Activated CD4-positive, CD25-positive, alpha-beta regulatory T cell treated with anti-CD3 and anti-CD28 coated beads, Interleukin-2, amount 50 U/mL, for 72 hours (primary cell): ENCODE results near the gene XRN1.
"Not testable (repeated sequence)": the region's sequence is repeated elsewhere in the genome, so short reads cannot be mapped to it uniquely, and the experiment has no call there.

Source experiments
- DNase-seq: peaks from one replicate; pipeline ENCODE4 v3.0.0; 2021

The XRN1 gene

DNA sequence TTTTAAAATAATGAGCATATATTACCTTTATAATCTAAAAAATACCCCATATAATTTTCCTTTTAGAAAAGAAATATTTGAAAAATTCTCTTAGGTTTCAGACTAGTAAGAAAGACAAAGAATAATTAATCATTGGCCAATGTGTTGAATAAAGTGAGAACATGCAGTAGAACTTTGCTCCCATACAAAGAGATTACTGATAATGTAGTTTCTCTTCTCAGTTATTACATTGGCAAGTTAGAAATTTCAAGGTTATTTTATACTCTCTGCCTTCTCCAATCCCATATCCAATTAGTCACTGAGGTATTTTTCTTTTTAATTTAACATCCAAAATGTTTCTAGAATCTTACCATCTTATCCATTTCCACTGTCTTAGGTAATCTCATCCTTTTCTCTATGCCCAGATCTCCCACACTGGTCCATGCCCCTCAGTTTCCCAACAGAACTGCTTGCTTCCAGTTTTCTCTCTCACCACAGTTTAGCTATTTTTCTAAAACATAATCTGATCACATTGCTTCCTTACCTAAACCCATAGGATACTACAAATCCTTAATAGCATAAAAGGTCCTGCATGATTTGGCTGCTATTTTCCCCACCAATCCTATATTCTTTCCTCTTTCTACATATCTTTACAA, 10.8 kb downstream of the XRN1 start:
- no peak for DNase-seq

DNA sequence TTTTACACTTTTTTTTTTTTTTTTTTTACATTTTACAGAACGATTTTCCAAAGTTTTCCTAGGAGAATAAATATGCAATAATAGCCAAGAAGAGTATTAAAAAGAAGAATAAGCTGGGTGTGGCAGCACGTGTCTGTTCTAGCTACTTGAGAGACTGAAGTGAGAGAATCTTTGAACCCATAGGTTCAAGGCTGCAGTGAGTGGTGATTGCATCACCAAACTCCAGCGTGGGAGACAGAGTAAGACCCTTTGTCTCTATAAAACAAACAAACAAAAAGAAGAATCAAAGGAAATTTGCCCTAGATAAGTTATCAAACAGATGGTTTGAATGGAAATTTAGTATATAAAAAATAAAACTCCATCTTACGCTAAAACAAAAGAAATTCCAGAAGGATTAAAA, 13.3 kb downstream of the XRN1 start:
- DNase-seq = no peak

DNA sequence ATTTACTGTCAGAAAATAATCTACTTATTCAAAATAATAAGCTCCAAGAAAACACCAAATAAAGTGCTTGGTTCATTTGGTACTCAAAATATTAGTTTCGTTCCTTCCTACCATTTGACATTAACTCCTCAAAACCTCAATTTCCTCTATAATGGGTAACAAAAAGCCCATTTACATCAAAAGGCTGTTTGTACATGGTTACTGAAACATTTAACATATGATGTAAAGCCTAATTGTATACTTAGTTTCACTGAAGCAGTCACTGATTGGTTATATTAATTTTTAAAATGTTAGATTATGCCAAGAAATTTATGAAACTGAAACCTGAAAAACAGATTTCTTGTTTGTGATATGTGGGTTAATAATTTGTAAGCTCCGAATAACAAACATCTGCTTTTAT, 14.7 kb downstream of the XRN1 start:
- no peak for DNase-seq

DNA sequence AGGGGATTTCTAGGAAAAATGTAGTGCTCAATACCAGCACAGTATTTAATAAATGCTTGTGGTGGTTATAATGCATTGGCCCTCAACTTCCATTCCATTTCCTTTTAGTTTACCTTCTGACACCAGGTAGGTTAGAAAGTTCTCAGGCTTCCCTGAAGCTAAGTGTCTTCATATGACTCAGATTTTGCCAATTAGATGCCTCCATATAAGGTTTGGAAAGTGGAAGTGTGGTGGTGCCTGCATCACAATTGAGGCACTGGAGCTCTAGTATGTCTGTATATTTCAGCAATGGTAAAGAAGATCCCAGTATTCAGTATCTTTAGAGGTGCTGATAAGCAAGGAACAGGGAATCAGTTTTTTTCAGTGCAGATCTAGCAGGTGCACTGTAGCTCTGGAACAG, 18.3 kb downstream of the XRN1 start:
- no peak for DNase-seq

DNA sequence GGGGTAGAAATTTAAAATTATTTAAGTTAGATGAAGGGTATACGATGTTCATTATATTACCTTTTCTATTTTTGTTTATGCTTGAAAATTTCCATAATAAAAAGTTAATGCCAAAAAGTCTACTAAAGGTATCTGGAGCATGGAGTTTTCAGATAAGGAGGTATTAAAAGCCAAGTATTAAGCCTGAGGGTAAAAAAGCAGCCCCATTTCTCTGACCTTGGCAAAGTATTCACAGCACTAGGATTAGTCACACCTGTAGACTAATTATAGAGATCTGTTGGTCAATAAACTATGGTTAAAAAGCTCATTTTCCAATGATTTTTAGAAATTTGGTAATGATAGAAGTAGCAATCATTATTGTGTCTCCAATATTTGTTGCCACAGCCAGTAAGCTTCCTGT, 23.1 kb downstream of the XRN1 start:
- DNase-seq = no peak

DNA sequence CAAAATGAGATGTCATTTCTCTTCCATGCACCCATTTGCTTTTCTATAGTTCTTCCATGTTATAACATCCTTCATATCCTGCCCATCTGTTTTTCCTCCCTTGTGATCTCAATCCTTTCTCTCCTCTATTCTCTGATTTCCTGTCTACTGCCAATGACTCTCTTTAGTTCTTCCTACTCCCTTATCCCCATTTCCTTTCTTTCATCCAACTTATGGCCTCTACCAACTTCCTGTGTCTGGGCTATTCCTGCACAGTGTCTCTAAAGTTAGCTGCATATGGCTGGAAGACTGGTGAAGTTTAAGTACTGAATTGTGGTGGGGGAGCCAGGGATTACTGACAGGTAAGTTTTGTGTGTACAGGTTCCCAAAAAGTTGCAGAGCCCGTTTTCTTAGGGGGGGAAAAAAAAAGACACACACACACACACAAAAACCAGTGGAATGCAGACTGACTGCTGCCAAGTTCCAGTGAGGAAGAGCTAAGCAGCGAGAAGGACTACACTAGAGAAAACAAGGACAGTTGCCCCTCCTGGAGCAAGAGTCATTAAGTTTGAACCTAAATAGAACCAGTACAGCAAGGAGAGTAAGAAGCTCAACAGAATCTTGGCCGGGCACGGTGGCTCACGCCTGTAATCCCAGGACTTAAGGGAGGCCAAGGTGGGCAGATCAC, 28.8 kb downstream of the XRN1 start:
- DNase-seq = no peak

DNA sequence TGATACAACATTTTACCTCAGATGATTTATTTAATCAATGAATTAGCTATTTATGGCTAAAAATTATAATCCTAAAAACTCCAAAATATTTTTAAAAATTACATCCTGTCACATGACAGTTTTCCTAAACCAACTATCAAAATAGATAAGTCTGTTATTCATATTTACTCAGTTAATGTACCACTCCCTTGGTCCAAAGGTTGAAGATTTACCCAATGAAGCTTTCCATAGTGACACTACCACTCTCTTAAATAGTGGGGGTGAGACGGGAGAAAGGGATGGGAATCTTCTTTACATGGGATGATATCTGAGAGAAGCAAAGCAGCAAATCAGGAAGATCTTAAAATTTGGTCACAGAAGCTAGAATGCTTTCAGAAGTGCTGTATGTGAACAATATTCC, 30.5 kb downstream of the XRN1 start:
- DNase-seq = no peak

DNA sequence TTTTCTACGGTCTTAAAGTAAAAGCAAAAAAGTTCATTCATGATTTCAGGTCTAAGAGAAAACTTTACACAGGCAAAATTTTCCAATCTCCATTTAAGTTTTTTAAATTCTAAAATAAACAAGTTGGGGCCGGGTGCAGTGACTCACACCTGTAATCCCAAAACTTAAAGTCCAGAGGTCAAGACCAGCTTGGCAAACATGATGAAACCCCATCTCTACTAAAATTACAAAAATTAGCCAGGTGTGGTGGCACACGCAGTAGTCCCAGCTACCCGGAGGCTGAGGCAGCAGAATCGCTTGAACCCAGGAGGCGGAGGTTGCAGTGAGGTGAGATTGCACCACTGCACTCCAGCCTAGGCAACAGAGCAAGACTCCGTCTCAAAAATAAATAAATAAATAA, 47.3 kb downstream of the XRN1 start:
- DNase-seq = not testable (repeated sequence)

DNA sequence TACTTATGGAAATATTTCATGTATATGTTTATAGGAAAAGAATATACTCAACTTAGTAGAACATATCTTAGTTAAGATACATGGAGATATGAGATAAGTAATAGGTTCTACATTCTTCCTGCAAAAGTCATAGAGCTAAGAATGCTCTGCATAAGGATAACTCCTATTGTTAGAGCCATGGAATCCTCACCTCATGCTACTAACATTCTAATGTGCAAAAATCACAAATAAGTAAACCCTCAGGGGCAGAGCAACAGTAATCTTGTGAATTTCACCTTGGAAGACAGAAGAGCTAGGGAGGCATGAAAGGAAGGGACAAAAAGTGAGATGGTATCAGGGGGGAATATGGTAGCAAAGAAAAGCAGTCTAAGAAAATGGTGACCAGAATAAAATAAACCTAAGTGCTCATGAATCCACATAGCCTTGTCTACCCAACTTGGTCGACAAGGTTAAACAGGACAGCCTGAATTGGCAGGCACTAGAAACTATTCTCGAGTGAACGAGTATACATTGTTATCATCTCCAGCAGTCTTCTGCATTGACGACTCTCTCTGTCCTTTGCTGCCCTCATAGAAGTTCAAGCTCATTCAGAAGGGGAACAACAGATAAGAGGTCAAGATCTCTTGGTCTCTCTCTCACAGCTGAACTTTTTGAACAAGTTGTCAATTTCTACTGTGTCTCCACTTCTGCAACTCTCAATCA, 52.8 kb downstream of the XRN1 start:
- no peak for DNase-seq

DNA sequence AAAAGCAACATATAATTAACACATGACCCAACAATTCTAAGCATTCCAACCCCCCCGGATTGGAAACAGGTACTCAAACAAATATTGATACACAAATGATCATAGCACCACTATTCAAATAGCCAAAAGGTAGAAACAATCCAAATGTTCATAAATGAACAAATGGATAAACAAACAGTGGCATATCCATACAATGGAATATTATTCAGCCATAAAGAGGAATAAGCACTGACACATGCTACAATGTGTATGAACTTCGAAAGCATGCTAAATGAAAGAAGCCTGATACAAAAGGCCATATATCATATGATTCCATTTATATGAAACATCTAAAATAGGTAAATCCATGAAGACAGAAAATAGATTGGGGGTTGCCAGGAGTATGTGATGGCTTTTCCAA, 62.8 kb downstream of the XRN1 start:
- no peak for DNase-seq

DNA sequence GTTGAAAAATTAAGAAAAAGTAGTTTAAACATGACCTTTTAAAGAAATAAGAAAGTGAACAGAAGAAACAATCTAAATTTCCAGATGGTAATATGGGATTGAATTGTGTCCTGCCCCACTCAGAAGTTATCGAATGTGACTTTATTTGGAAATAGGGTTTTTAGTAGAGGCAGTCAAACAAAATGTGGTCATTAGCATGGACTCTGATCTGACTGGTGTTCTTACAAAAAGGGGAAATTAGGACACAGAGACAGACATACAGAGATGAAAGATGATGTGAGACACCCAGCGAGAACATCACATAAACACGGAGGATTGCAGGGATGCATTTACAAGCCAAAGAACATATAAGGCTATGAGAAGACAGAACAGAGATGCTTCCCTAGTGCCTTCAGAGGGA, 73.2 kb downstream of the XRN1 start:
- no peak for DNase-seq

DNA sequence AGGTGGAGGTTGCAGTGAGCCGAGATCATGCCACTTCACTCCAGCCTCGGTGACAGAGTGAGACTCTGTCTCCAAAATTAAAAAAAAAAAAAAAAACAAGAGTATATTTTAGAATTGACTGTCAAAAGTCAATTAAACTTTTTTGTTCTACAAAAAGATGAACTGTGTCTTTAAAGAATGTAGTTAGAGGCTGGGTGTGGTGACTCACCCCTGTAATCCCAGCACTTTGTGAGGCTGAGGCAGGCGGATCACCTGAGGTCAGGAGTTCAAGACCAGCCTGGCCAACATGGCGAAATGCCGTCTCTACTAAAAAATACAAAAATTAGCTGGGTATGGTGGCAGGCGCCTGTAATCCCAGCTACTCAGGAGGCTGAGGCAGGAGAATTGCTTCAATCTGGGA, 78.3 kb downstream of the XRN1 start:
- not testable (repeated sequence) for DNase-seq

DNA sequence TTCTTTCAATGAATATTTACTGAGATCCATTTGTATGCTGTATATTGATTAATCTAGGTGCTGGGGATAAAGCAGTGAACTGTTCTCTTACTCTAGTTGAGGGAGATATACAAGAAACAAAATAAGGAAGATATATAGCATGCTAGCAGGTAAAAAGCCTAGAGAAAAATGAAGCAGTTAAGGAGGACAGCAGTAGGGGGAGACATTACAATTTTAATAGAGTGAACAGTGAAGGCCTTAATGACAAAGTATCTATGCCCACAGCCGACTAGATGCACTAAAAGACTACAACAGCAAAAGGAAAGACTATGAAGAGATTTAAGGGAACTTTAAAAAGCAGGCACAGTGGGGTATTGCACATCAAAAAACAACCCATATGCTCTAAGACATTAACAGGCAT, 81.4 kb downstream of the XRN1 start:
- no peak for DNase-seq

DNA sequence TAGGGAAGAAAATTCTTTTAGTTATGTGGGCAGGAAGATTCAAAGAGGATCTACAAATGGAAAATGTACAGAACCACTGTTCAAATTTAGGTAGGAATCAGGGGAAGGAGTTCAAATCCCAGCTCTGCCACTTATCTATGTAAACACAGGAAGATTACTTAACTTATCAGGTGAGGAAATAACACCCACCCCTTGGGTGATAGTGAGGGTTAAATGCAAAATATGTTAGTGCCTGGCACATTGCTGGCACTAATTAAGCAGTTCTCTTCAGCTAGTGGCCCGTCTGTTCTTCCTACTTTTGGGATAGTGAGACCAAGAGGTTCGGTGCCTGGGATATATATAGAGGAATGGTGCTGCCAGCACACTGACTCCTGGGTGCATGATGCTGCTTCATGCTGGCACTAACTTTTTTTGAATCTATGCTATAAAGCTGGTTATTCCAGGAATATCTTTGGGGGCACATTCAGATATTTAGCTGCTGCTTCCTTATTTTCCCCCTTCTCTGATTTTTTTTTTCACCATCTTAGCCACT, 83.8 kb downstream of the XRN1 start:
- no peak for DNase-seq

DNA sequence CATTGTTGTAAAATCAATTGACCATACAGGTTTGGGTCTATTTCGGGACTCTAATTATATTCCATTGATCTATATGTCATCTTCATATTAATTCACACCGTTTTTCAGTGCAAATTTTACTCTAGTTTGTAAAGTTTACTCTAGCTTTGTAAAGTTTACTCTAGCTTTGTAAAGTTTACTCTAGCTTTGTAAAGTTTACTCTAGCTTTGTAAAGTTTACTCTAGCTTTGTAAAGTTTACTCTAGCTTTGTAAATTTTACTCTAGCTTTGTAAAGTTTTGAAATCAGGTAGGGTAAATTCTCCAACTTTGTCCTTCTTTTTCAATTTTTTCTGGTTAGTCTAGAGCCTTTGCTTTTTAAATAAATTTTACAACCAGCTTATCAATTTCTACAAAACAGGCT, 84.4 kb downstream of the XRN1 start:
- DNase-seq = not testable (repeated sequence)

DNA sequence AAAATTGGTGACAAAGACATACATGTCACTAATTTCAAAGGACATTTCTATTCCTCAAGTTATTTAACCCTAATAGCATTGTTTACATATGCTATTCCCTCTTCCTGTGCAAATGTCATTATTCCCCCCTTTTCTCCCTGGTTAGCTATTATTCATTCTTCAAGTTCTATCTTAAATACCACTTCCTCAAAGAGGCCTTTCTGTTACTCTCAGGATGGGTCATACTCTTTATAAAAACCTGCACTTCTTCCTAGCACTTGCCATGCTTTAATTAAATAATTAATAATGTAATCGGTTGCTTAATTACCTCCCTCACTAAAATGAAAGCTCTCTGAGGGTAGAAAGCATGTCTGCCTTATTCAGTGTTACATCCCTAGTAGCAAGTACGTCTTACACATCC, 88.5 kb downstream of the XRN1 start:
- DNase-seq = no peak

DNA sequence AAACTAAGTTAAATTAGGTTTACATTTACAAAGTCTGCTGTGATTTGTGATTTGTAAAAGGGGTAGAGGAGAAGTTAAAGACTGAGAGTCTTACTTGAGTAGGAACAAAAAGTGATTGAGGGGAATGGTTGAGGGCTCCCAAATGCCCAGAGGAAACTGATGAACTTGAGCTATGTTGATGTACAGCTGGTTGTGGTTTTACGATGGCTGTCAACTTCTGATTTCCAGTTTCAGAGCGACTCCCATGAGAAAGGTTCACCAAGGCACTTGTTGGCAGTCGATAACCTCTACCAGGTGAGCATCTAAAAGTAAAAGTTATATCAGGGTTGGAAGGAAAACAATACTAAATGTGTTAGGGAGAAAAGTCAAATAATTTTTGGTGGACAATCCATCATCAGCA, 91.0 kb downstream of the XRN1 start:
- no peak for DNase-seq

DNA sequence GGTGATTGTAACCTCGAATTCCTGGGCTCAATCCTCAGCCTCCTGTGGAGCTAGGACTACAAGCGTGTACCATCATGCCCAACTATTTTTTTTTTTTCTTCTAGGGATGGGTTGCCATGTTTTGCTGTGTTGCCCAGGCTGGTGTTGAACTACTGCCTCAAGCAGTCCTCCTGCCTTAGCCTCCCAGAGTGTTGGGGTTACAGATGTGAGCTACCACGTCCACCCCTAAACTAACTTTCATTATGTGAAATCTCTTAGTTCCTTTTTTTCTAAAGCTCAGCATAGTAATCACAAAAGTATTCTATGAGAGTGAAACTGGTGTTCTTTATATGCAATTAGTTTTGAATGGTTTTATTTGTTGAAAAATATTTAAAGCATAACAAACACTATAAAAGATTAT, 92.1 kb downstream of the XRN1 start:
- no peak for DNase-seq

DNA sequence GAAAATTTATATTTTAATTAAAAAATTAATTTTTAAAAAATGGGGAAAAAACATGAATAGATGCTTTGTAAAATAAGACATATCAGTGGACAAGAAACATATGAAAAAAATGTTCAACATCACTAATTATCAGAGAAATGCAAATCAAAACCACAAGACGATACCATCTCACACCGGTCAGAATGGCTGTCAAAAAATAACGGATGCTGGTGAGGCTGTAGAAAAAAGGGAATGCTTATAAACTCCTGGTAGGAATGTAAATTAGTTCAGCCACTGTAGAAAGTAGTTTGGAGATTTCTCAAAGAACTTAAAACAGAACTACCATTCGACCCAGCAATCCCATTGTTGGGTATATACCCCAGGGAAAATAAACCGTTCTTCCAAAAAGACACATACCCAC, 93.8 kb downstream of the XRN1 start:
- no peak for DNase-seq

DNA sequence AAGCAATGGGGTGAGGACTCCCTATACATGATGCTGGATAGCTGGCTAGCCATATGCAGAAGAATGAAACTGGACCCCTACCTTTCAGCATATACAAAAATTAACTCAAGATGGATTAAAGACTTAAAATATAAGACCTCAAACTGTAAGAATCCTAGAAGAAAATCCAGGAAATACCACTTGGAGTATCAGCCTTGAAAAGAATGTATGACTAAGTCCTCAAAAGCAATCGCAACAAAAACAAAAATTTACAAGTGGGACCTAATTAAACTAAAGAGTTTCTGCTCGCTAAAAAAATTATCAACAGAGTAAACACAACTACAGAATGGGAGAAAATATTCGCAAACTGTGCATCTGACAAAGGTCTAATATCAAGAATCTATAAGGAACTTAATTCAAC, 94.3 kb downstream of the XRN1 start:
- DNase-seq = no peak

DNA sequence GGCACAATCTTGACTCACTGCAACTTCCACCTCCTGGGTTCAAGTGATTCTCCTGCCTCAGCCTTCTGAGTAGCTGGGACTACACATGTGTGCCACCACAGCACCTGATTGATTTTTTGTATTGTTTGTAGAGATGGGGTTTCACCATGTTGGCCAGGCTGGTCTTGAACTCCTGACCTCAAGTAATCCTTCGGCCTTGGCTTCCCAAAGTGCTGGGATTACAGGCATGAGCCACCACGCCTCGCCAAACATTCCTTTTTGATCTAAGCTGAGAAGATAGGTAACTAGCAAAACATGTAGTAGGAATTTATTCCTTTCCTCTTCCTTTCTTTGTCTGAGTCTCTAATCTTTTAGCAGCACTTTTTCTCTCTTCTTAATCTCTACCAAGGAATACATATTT, 95.1 kb downstream of the XRN1 start:
- DNase-seq = not testable (repeated sequence)

DNA sequence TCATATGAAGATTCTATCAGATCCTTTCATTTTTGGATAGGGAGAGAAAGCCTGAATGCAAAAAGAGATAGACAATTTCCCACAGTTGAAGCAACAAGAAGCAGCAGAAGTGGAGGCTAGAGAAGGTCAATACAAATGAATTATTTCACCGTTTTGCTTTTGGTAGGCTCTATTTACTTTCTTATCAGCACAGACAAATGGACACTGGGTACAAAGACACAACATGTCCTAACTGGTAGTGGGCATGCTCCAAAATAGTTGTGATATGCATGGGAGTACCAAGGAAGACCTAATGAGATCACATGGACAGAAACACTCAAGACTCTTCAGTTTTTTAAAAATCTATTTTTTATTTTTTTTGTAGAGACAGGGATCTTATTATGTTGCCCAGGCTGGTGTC, 99.4 kb downstream of the XRN1 start:
- DNase-seq = no peak

DNA sequence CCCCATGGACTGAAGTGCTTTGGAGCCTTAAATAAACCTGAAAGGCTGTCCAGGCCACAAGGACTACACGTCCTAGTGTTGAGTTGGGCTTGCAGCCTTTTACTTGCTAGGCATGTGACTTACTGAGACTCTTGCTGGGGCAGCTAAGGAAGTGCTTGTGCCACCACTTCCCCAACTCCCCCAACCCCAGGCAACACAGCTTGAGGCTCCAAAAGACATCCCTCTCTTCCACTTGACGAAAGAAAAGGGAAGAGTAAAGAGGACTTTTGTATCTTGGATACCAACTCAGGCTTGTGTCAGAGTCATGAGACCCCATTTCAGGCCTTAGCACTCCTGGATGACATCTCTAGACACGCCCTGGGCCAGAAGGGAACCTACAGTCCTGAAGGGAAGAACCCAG, 109.8 kb downstream of the XRN1 start:
- no peak for DNase-seq

DNA sequence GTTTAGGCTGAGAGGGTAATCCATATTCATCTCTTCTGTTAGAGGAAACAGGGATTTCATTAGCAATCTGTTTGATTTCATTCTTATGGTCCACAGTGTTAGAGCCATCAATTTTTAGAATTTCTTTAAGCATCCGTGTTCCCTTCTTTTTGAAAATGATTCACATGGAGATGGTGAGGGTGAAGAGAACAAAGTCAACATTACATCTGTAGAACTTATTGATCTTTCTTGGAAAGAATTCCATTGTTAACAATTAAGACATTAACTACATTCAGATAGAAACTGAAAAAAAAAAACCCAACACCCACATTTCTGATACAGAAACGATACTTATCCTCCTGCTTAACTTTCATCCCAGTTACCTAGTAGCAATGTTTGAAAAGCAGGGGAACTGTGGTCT, 115.4 kb downstream of the XRN1 start:
- DNase-seq = no peak
